ENCODE results near the gene AGPAT1.

- TF ChIP-seq ZNF484 (CRISPR knock-in tag; IDR thresholded peaks at IDR 0.05; ENCODE audit: borderline replicate concordance, low read depth) (no peak), ZNF12 (CRISPR knock-in tag; IDR thresholded peaks at IDR 0.05) (no peak), ELF4 (CRISPR knock-in tag; IDR thresholded peaks at IDR 0.05; ENCODE audit: borderline replicate concordance) (no peak), ZNF232 (CRISPR knock-in tag; IDR thresholded peaks at IDR 0.05; ENCODE audit: borderline replicate concordance) (0 out of 2 replicates have a peak, but pooled peaks have one; percentile 34), ZNF331 (CRISPR knock-in tag; IDR thresholded peaks at IDR 0.05) (no peak), SRSF9 (IDR thresholded peaks at IDR 0.05; ENCODE audit: borderline replicate concordance, insufficient read depth, low read depth, low read length, poor library complexity, severe bottlenecking) (no peak), IRF2 (CRISPR knock-in tag; IDR thresholded peaks at IDR 0.05) (no peak)
- TF ChIP-seq, protein P1, sequence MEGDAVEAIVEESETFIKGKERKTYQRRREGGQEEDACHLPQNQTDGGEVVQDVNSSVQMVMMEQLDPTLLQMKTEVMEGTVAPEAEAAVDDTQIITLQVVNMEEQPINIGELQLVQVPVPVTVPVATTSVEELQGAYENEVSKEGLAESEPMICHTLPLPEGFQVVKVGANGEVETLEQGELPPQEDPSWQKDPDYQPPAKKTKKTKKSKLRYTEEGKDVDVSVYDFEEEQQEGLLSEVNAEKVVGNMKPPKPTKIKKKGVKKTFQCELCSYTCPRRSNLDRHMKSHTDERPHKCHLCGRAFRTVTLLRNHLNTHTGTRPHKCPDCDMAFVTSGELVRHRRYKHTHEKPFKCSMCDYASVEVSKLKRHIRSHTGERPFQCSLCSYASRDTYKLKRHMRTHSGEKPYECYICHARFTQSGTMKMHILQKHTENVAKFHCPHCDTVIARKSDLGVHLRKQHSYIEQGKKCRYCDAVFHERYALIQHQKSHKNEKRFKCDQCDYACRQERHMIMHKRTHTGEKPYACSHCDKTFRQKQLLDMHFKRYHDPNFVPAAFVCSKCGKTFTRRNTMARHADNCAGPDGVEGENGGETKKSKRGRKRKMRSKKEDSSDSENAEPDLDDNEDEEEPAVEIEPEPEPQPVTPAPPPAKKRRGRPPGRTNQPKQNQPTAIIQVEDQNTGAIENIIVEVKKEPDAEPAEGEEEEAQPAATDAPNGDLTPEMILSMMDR (CRISPR knock-in tag; IDR thresholded peaks at IDR 0.05), result no peak
Measured at GRCh38 chr6:32184084-32184640, 8.3 kb upstream of the AGPAT1 start, which contains the start of gene AGER.
